Neural cell (in vitro differentiated cells): ENCODE results near the gene NES. TPM values are rescaled to one million over a fixed set of nuclear protein-coding genes. Genes with fewer than 3 reads are reported as not detected.

Source experiments
- H2AFZ ChIP-seq: fragments of 200-600, 300-800 bp; sonication (generic), shearing (Covaris generic); 2 replicates; pipeline ENCODE4 v1.6.0; 2014; ENCODE audit warnings: low read depth, mild to moderate bottlenecking, antibody characterized with exemption, low read length, moderate library complexity
- H3F3A ChIP-seq: fragments of 200-600 bp; shearing (Covaris generic); 2 replicates; pipeline ENCODE4 v1.6.1; 2016; ENCODE audit warnings: mild to moderate bottlenecking, moderate library complexity, mixed read lengths, antibody characterized with exemption, low read length; ENCODE audit not compliant: insufficient read depth, poor library complexity, severe bottlenecking
- H3K27ac ChIP-seq: fragments of 200-600, 300-800 bp; sonication (generic), shearing (Covaris generic); 2 replicates; pipeline ENCODE4 v1.5.1; 2014; ENCODE audit warnings: mild to moderate bottlenecking, low read length, moderate library complexity
- H3K27me3 ChIP-seq: fragments of 300-800, 200-600 bp; sonication (generic), shearing (Covaris generic); 2 replicates; pipeline ENCODE4 v1.6.0; 2014; ENCODE audit warnings: mild to moderate bottlenecking, low read depth, low read length, moderate library complexity; ENCODE audit not compliant: insufficient read depth
- H3K36me3 ChIP-seq: fragments of 300-800, 200-600 bp; sonication (generic), shearing (Covaris generic); 2 replicates; pipeline ENCODE4 v1.5.1; 2014; ENCODE audit warnings: mild to moderate bottlenecking, antibody characterized with exemption, low read length, moderate library complexity; ENCODE audit not compliant: insufficient read depth
- H3K4me2 ChIP-seq: fragments of 300-800, 200-600 bp; sonication (generic), shearing (Covaris generic); 2 replicates; pipeline ENCODE4 v1.6.0; 2014; ENCODE audit warnings: mild to moderate bottlenecking, low read length
- H3K4me3 ChIP-seq: fragments of 300-800, 200-600 bp; sonication (generic), shearing (Covaris generic); 2 replicates; pipeline ENCODE4 v1.5.1; 2014; ENCODE audit warnings: mild to moderate bottlenecking, low read length, moderate library complexity
- H3K79me2 ChIP-seq: fragments of 200-600 bp; shearing (Covaris generic); replicated peaks from 2 replicates; pipeline ENCODE4 v1.6.0; 2014; ENCODE audit warnings: mild to moderate bottlenecking, low read length, moderate library complexity; ENCODE audit not compliant: insufficient read depth
- H3K9ac ChIP-seq: fragments of 300-800, 200-600 bp; sonication (generic), shearing (Covaris generic); 2 replicates; pipeline ENCODE4 v1.6.1; 2016; ENCODE audit warnings: mild to moderate bottlenecking, low read length, mixed read lengths
- H3K9me2 ChIP-seq: fragments of 200-600 bp; shearing (Covaris generic); 2 replicates; pipeline ENCODE4 v1.6.1; 2016; ENCODE audit warnings: mild to moderate bottlenecking, low read length, mixed read lengths; ENCODE audit not compliant: insufficient read depth
- H3K9me3 ChIP-seq: fragments of 200-600, 300-800 bp; sonication (generic), shearing (Covaris generic); 2 replicates; pipeline ENCODE4 v1.6.1; 2016; ENCODE audit warnings: mild to moderate bottlenecking, mixed run types, low read length, moderate library complexity, mixed read lengths
- H4K20me1 ChIP-seq: fragments of 200-600 bp; shearing (Covaris generic); 2 replicates; pipeline ENCODE4 v1.6.1; 2016; ENCODE audit warnings: mild to moderate bottlenecking, mixed run types; ENCODE audit not compliant: insufficient read depth
- EP300 ChIP-seq: fragments of 450-650 bp; conservative IDR thresholded peaks from 2 replicates; pipeline ENCODE4 v1.6.1; 2014; ENCODE audit warnings: antibody characterized with exemption, mild to moderate bottlenecking, moderate library complexity; ENCODE audit not compliant: poor library complexity, severe bottlenecking
- EZH2 ChIP-seq: fragments of 200-600, 300-800 bp; shearing (Covaris generic), sonication (generic); IDR thresholded peaks from 2 replicates; pipeline ENCODE4 v1.6.1; 2014; ENCODE audit warnings: antibody characterized with exemption, low read length, borderline replicate concordance, mild to moderate bottlenecking; ENCODE audit not compliant: insufficient read depth, poor library complexity, severe bottlenecking
- MXI1 ChIP-seq: fragments of 450-650 bp; conservative IDR thresholded peaks from 2 replicates; pipeline ENCODE4 v1.6.1; 2014; ENCODE audit warnings: antibody characterized with exemption, mild to moderate bottlenecking; ENCODE audit not compliant: poor library complexity, severe bottlenecking
- POLR2AphosphoS5 ChIP-seq: IDR thresholded peaks from 2 replicates; pipeline ENCODE4 v1.6.1; 2012
- RAD21 ChIP-seq: fragments of 450-650 bp; conservative IDR thresholded peaks from 2 replicates; pipeline ENCODE4 v1.6.1; 2014; ENCODE audit warnings: antibody characterized with exemption, mild to moderate bottlenecking, moderate library complexity
- SMC3 ChIP-seq: fragments of 450-650 bp; conservative IDR thresholded peaks from 2 replicates; pipeline ENCODE4 v1.6.1; 2014; ENCODE audit warnings: antibody characterized with exemption, mild to moderate bottlenecking, moderate library complexity; ENCODE audit not compliant: poor library complexity
- TAF1 ChIP-seq: IDR thresholded peaks from 2 replicates; pipeline ENCODE4 v1.6.1; 2012; ENCODE audit warnings: low read depth
- polyA plus RNA-seq: library from polyadenylated mRNA; depleted of rRNA; stranded (reverse); fragments of >200 nt; gene quantifications from 2 replicates; pipeline ENCODE4 v1.2.3, GENCODE V29; 2014
- TF ChIP-seq, protein P1 (sequence below): fragments of 450-650 bp; IDR thresholded peaks from 2 replicates; pipeline ENCODE4 v1.5.1; 2014; ENCODE audit warnings: antibody characterized with exemption, mild to moderate bottlenecking, moderate library complexity; ENCODE audit not compliant: poor library complexity, severe bottlenecking
- TF ChIP-seq, protein P2 (sequence below): IDR thresholded peaks from 2 replicates; pipeline ENCODE4 v1.6.1; 2012; ENCODE audit warnings: borderline replicate concordance

The NES gene
- polyA plus RNA-seq, 1 donor from 2014 or later: 9.9 TPM

- Histone ChIP-seq H3K27me3 (peaks cover 53% of the 10 kb centered on the region), H3K4me3 (no peak overlapping the region), H3K79me2 (no peaks in the 10 kb centered on the region), H3K9me3 (no peaks in the 10 kb centered on the region), H3K9ac (no peak overlapping the region), H3F3A (no peaks in the 10 kb centered on the region), H3K27ac (no peak overlapping the region), H4K20me1 (no peaks in the 10 kb centered on the region), H3K9me2 (no peaks in the 10 kb centered on the region), H2AFZ (no peak overlapping the region), H3K4me2 (no peak overlapping the region), H3K36me3 (no peaks in the 10 kb centered on the region)
- no peak for TF ChIP-seq EP300
- TF ChIP-seq, protein P1, sequence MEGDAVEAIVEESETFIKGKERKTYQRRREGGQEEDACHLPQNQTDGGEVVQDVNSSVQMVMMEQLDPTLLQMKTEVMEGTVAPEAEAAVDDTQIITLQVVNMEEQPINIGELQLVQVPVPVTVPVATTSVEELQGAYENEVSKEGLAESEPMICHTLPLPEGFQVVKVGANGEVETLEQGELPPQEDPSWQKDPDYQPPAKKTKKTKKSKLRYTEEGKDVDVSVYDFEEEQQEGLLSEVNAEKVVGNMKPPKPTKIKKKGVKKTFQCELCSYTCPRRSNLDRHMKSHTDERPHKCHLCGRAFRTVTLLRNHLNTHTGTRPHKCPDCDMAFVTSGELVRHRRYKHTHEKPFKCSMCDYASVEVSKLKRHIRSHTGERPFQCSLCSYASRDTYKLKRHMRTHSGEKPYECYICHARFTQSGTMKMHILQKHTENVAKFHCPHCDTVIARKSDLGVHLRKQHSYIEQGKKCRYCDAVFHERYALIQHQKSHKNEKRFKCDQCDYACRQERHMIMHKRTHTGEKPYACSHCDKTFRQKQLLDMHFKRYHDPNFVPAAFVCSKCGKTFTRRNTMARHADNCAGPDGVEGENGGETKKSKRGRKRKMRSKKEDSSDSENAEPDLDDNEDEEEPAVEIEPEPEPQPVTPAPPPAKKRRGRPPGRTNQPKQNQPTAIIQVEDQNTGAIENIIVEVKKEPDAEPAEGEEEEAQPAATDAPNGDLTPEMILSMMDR: peak; percentile 5
- no peak for TF ChIP-seq TAF1
These were observed 57.6 kb downstream of the NES start for GRCh38 chr1:156619582-156619955.

- Histone ChIP-seq H3K27me3 (peaks cover 47% of the 10 kb centered on the region), H2AFZ (no peak within 1 kb of the TSS), H3K27ac (no peak within 1 kb of the TSS), H3K36me3 (no peaks in the 10 kb centered on the region), H3K9me3 (no peaks in the 10 kb centered on the region), H3K9ac (no peak within 1 kb of the TSS), H3K4me2 (no peak within 1 kb of the TSS), H3K4me3 (no peak within 1 kb of the TSS), H3F3A (no peaks in the 10 kb centered on the region), H3K9me2 (no peaks in the 10 kb centered on the region), H4K20me1 (no peaks in the 10 kb centered on the region), H3K79me2 (no peaks in the 10 kb centered on the region)
- TF ChIP-seq SMC3 (peak; percentile 63), EP300 (no peak), RAD21 (peak; percentile 34), EZH2 (no peak), POLR2AphosphoS5 (no peak), MXI1 (no peak)
- TF ChIP-seq, protein P1: peak; percentile 61
- TF ChIP-seq, protein P2, sequence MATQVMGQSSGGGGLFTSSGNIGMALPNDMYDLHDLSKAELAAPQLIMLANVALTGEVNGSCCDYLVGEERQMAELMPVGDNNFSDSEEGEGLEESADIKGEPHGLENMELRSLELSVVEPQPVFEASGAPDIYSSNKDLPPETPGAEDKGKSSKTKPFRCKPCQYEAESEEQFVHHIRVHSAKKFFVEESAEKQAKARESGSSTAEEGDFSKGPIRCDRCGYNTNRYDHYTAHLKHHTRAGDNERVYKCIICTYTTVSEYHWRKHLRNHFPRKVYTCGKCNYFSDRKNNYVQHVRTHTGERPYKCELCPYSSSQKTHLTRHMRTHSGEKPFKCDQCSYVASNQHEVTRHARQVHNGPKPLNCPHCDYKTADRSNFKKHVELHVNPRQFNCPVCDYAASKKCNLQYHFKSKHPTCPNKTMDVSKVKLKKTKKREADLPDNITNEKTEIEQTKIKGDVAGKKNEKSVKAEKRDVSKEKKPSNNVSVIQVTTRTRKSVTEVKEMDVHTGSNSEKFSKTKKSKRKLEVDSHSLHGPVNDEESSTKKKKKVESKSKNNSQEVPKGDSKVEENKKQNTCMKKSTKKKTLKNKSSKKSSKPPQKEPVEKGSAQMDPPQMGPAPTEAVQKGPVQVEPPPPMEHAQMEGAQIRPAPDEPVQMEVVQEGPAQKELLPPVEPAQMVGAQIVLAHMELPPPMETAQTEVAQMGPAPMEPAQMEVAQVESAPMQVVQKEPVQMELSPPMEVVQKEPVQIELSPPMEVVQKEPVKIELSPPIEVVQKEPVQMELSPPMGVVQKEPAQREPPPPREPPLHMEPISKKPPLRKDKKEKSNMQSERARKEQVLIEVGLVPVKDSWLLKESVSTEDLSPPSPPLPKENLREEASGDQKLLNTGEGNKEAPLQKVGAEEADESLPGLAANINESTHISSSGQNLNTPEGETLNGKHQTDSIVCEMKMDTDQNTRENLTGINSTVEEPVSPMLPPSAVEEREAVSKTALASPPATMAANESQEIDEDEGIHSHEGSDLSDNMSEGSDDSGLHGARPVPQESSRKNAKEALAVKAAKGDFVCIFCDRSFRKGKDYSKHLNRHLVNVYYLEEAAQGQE: no peak
These were observed 58.2 kb downstream of the NES start, which contains the start of gene HAPLN2 for GRCh38 chr1:156618853-156619581. TSS of gene HAPLN2 (plus strand) at chr1:156619415. CDS start at chr1:156623491, 4,076 bp downstream.

Other genes with a start within 250 kb of the NES start
- 4.7 and 5.2 TPM in 2 replicates for gene MEF2D, start 176.6 kb downstream of the NES start, polyA plus RNA-seq
- gene IQGAP3, start 104.8 kb downstream of the NES start, polyA plus RNA-seq: 0.32 TPM in 1 of 2 replicates, not detected in the other
- gene TTC24, start 97.7 kb downstream of the NES start, polyA plus RNA-seq: not detected in 2 replicates
- 95.7 and 111 TPM in 2 replicates for gene NAXE, start 85.6 kb downstream of the NES start, polyA plus RNA-seq
- gene GPATCH4, start 75.9 kb downstream of the NES start, polyA plus RNA-seq: 1.3 and 3.9 TPM in 2 replicates
- 22.9 and 24.6 TPM in 2 replicates for gene HAPLN2, start 58.0 kb downstream of the NES start, polyA plus RNA-seq
- 0.58 TPM in 1 of 2 replicates, not detected in the other for gene BCAN, start 35.3 kb downstream of the NES start, polyA plus RNA-seq
- 3.4 and 7.7 TPM in 2 replicates for gene CRABP2, start 28.2 kb upstream of the NES start, polyA plus RNA-seq
- gene METTL25B, start 51.1 kb upstream of the NES start, polyA plus RNA-seq: 11.9 and 13.1 TPM in 2 replicates
- 8.5 and 13.1 TPM in 2 replicates for gene ISG20L2, start 51.4 kb upstream of the NES start, polyA plus RNA-seq
- gene MRPL24, start 63.7 kb upstream of the NES start, polyA plus RNA-seq: 34.4 and 56.5 TPM in 2 replicates
- 138 and 146 TPM in 2 replicates for gene HDGF, start 74.3 kb upstream of the NES start, polyA plus RNA-seq
- gene PRCC, start 90.1 kb upstream of the NES start, polyA plus RNA-seq: 17.5 and 23.3 TPM in 2 replicates
- not detected in 2 replicates for gene SH2D2A, start 139.4 kb upstream of the NES start, polyA plus RNA-seq
- gene INSRR, start 181.7 kb upstream of the NES start, polyA plus RNA-seq: 2.7 and 3.0 TPM in 2 replicates
- 4.9 and 7.7 TPM in 2 replicates for gene NTRK1, start 183.5 kb upstream of the NES start, polyA plus RNA-seq
- gene PEAR1, start 216.3 kb upstream of the NES start, polyA plus RNA-seq: not detected in 2 replicates
- gene LRRC71, start 243.2 kb upstream of the NES start, polyA plus RNA-seq: not detected in 2 replicates